GM13977 (cell line): ENCODE data around the gene KCNIP4.

Experiments used
- DNase-seq: peaks from one replicate; pipeline ENCODE4 v3.0.0; 2012; ENCODE audit warnings: low spot score
- in situ Hi-C: fragments of 300-500 bp; cut with MboI; formaldehyde crosslinking; loops from one replicate; pipeline ENCODE4 v1.12.0; 2022; ENCODE audit warnings: low sequenced_read_pairs, low pct_unique_long_range_greater_than_20kb, mixed read lengths, inconsistent platforms; ENCODE audit not compliant: unreplicated experiment
- TF ChIP-seq, protein P1 (sequence below): IDR thresholded peaks from 2 replicates; pipeline ENCODE4 v1.5.1; 2012; ENCODE audit warnings: mild to moderate bottlenecking, control low read depth; ENCODE audit not compliant: insufficient read depth; ENCODE audit errors: extremely low read depth, missing control alignments

Gene KCNIP4

DNA sequence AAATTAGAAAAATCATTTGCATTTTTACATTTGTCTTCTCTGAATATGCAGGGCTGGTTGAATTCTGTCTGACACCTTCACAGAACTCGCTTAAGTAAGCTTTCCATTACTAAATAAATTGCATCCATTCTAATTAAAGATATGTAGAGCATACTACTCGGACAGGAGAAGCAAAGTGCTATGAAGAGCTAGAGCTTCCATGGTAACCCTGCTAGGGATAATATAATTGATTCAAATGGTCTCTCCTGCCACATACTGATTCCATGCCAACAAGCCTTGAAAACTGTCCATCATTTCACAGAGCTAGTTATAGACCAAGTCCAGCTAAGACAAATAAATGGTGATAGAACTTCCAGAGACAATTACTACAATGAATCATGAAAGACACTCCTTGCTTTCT lies 571.5 kb downstream of the KCNIP4 start:
- no peak for DNase-seq
- in situ Hi-C loops, result no loop called here
- TF ChIP-seq, protein P1, sequence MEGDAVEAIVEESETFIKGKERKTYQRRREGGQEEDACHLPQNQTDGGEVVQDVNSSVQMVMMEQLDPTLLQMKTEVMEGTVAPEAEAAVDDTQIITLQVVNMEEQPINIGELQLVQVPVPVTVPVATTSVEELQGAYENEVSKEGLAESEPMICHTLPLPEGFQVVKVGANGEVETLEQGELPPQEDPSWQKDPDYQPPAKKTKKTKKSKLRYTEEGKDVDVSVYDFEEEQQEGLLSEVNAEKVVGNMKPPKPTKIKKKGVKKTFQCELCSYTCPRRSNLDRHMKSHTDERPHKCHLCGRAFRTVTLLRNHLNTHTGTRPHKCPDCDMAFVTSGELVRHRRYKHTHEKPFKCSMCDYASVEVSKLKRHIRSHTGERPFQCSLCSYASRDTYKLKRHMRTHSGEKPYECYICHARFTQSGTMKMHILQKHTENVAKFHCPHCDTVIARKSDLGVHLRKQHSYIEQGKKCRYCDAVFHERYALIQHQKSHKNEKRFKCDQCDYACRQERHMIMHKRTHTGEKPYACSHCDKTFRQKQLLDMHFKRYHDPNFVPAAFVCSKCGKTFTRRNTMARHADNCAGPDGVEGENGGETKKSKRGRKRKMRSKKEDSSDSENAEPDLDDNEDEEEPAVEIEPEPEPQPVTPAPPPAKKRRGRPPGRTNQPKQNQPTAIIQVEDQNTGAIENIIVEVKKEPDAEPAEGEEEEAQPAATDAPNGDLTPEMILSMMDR, result no peak

DNA sequence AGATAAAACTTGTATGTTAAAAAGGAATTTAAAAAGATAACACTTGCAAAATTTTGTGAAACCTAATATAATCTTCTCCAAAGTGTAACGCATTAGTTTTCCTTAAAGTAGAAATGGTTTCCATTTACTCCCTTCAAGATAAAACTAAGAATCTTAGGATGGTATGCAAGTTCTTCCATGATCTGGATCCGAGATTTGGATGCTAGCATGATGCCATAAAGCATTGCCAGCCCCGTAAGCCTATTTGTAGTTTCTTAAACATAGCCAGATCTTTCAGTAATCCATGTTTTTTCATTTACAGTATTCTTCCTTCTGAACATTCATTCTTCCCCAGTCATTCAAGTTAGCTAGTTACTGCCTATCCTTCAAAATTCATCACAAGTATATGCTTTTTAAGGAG lies 572.4 kb downstream of the KCNIP4 start:
- TF ChIP-seq, protein P1, result no peak
- in situ Hi-C loops, result no loop called here
- no peak for DNase-seq

DNA sequence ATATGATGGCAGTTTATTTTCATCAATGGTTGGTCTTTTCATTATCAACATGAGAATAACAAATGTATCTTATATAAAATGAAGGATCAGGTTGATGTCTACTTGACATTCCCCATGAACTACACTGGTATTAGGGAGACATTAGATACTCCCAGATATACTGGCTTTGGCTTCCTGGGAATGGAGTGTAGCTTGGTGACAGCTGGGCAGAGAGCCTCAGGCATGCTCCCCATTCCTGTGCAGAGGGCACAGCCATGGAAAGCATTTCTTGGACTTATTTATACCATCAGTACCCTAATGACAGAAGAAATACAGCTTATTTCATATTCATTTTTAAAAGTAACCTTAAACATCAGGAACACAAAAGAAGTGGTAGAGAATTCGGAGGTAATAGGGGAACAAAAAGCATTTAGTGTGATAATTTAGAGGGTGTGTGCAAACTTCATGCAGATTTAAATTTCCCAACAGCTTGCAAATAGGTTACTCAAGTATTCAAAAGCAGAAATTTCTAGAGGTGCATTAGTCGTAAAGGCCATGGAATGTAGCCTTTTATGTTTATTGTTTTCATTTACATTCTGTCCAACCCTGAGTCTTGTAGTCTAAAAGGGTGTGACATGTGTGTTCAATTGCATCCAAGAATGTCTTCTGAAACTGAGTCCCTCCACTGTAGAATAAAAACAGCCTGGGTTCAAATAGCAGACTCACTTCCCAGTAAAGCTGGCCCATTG lies 573.8 kb downstream of the KCNIP4 start:
- DNase-seq, result no peak
- TF ChIP-seq, protein P1, result no peak
- in situ Hi-C loops, result no loop called here

DNA sequence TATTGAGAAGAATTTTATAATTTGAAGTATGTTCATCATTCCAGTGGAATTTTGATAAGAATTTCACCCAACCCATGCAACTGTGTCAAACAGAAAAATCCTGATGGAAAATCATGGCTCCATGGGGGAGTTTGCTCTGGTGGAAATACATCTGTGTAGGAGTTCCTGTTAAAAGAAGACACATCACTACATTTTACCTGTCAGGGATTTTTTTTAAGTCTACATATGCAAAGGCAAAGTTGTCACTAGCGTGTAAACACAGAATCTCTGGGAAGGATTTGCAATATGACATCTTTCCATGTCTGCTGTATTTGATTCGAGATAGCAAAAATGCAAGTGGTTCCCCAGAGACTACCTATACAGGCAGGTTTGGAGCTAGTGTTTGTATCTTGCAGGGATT lies 581.0 kb downstream of the KCNIP4 start:
- in situ Hi-C loops, result no loop called here
- TF ChIP-seq, protein P1, result no peak
- no peak for DNase-seq

DNA sequence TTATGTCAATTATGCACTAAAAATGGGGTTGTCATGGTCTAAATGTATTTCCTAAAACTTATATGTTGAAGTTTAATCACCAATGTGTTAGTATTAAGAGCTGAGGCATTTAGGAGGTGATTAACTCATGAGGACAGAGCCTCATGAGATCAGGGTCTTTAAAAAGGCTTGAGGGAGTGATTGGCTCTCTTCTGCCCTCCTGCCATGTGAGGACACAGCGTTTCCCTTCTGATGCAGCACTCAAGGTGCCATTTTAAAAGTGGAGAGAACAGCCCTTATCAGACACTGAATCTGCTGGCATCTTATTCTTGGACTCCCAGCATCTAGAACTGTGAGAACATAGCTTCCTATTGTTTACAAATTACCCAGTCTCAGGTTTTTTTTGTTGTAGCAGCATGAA lies 581.7 kb downstream of the KCNIP4 start:
- TF ChIP-seq, protein P1, result no peak
- no peak for DNase-seq
- in situ Hi-C loops, result no loop called here

DNA sequence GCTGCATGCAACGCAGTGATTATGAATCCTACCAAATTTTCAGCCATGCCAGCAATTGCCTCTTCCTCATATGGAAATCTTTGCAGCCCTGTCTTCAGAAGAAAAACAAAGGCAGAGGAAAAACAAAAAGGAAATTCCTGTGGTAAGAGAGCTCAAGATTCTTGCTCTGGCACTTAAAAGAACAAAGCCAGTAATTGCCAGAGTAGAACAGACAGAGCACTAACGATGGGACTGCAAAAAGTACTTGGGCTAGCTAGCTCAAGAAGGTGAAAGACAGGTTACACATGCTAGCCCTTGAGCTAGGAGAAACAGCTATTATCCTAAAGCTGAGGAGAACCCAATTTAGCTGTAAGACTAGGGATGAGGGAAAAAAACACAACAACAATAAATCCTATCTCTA lies 582.3 kb downstream of the KCNIP4 start:
- DNase-seq, result no peak
- in situ Hi-C loops, result no loop called here
- TF ChIP-seq, protein P1, result no peak
